Panc1 (cell line): ENCODE measurements around the gene DHRS3. TPM values are rescaled to one million over a fixed set of nuclear protein-coding genes. Genes with fewer than 3 reads are reported as not detected.

Experiments used
- ATAC-seq: fragments of 200-7000 bp; cut with Tn5 transposase; 2 replicates; pipeline ENCODE4 v1.9.1; 2020; ENCODE audit warnings: mild to moderate bottlenecking, moderate library complexity
- BruUV-seq: library from RNA; stranded (reverse); fragments of 400-500 nt; replicated peaks from 2 replicates; lab custom pipeline; 2021; lab: Mats Ljungman, UMichigan
- CTCF ChIA-PET: fragments of 300-600 bp; sonication (Branson Sonifier 250); formaldehyde crosslinking; loops from one replicate; lab custom pipeline; 2022; ENCODE audit warnings: antibody characterized with exemption; lab: Charles Lee
- POLR2A ChIA-PET: fragments of 300-600 bp; sonication (Branson Sonifier 250); formaldehyde crosslinking; loops from one replicate; lab custom pipeline; 2022; ENCODE audit warnings: antibody characterized with exemption; lab: Charles Lee
- DNase-seq: peaks from one replicate; pipeline ENCODE4 v3.0.0-alpha.2; 2010; ENCODE audit warnings: low read depth, low spot score
- H3K27ac ChIP-seq: 2 replicates; pipeline ENCODE4 v1.5.1; 2011; ENCODE audit warnings: mild to moderate bottlenecking, low read length, inconsistent platforms
- H3K27me3 ChIP-seq: fragments of 200-500 bp; sonication (Bioruptor generic); 2 replicates; pipeline ENCODE4 v1.6.0; 2014; ENCODE audit warnings: low read length, inconsistent platforms; ENCODE audit not compliant: control insufficient read depth, insufficient read depth
- H3K36me3 ChIP-seq: fragments of 200-500 bp; sonication (Bioruptor generic); 2 replicates; pipeline ENCODE4 v1.5.1; 2014; ENCODE audit warnings: inconsistent platforms, mild to moderate bottlenecking, low read length, moderate library complexity; ENCODE audit not compliant: control insufficient read depth, insufficient read depth
- H3K4me1 ChIP-seq: 2 replicates; pipeline ENCODE4 v1.5.1; 2011; ENCODE audit warnings: inconsistent platforms, mild to moderate bottlenecking, low read length, moderate library complexity; ENCODE audit not compliant: control insufficient read depth, insufficient read depth
- H3K4me3 ChIP-seq, 2 experiments: 2 replicates each; pipeline ENCODE4 v1.5.1; 2011 to 2012; ENCODE audit warnings: low read depth in 2 of 2, low read length in 2 of 2, mild to moderate bottlenecking in 2 of 2, inconsistent platforms in 1 of 2, moderate library complexity in 1 of 2
- H3K9me3 ChIP-seq: fragments of 200-500 bp; sonication (Bioruptor generic); 2 replicates; pipeline ENCODE4 v1.5.1; 2014; ENCODE audit warnings: low read depth, mild to moderate bottlenecking, inconsistent platforms, low read length, moderate library complexity; ENCODE audit not compliant: control insufficient read depth, insufficient read depth
- CTCF ChIP-seq: fragments of 450-650 bp; IDR thresholded peaks from 2 replicates; pipeline ENCODE4 v1.5.1; 2017; ENCODE audit warnings: mild to moderate bottlenecking
- POLR2AphosphoS5 ChIP-seq: IDR thresholded peaks from 2 replicates; pipeline ENCODE4 v1.6.1; 2012; ENCODE audit warnings: mild to moderate bottlenecking, low read depth, low read length, moderate library complexity
- REST ChIP-seq, 2 experiments: IDR thresholded peaks; 2 replicates each; pipeline ENCODE4 v1.6.1; 2011 to 2012; ENCODE audit warnings: low read depth in 2 of 2, control low read depth in 1 of 2, low read length in 1 of 2, mild to moderate bottlenecking in 1 of 2, moderate library complexity in 1 of 2; ENCODE audit not compliant: insufficient read depth in 1 of 2
- SIN3A ChIP-seq: IDR thresholded peaks from 2 replicates; pipeline ENCODE4 v1.6.1; 2012; ENCODE audit warnings: low read depth, mild to moderate bottlenecking, low read length, moderate library complexity, borderline replicate concordance; ENCODE audit not compliant: insufficient read depth
- TCF7L2 ChIP-seq: IDR thresholded peaks from 2 replicates; pipeline ENCODE4 v1.6.1; 2011; ENCODE audit warnings: mild to moderate bottlenecking, low read depth, low read length, inconsistent platforms
- in situ Hi-C: cut with HindIII; loops from 2 replicates; pipeline ENCODE4 v1.10.0; 2016; ENCODE audit warnings: low sequenced_read_pairs, low pct_unique_long_range_greater_than_20kb
- intact Hi-C: fragments of 100-400 bp; cut with micrococcal nuclease; formaldehyde crosslinking; loops from one replicate; pipeline ENCODE4 v1.10.0; 2022; ENCODE audit not compliant: unreplicated experiment
- total RNA-seq: library from RNA; stranded (reverse); gene quantifications from one replicate; pipeline ENCODE4 v1.2.1, GENCODE V29; 2021; ENCODE audit not compliant: unreplicated experiment

The DHRS3 gene
- total RNA-seq, 1 experiment from 2014 or later: 113 TPM

- Histone ChIP-seq H3K9me3 (no peaks in the 10 kb centered on the region), H3K4me3 (no peak overlapping the region), H3K27me3 (no peaks in the 10 kb centered on the region), H3K27ac (peak overlapping the region; percentile 82), H3K36me3 (peaks cover 4% of the 10 kb centered on the region), H3K4me1 (peaks cover 22% of the 10 kb centered on the region)
- ChIA-PET CTCF (no interaction called here), POLR2A (no interaction called here)
- ATAC-seq: peak; percentile 36; the same call in 1 of the 2 replicates
- BruUV-seq: TSS peak; percentile 25
- TF ChIP-seq TCF7L2 (no peak), POLR2AphosphoS5 (0 out of 2 replicates have a peak, but pooled peaks have one; percentile 15)
- DNase-seq: peak; percentile 45
- in situ Hi-C loops (no loop called here), intact Hi-C loops (no loop called here)
Measured at GRCh38 chr1:12573015-12573825, 44.8 kb downstream of the DHRS3 start.

DNA sequence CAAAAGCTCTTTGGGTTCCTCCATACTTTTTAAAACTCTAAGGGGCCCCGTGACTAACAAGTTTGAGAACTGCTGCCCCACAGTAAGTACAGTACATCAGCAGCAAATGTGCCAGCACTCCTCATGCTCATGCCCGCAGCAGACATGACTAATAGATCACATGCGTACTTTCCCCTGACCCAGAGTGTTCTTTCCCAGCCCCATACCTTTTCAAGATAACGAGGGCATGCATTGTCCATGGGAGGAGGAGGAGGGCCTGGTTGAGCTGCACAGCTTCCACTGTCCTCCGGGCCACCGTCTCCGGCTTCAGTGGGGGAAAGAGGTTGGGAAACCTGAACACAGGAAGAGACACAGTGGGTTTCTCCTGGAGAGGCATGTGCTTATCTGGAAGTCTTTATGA is 45.5 kb downstream of the DHRS3 start:
- in situ Hi-C loops (no loop called here), intact Hi-C loops (no loop called here)
- ATAC-seq: no peak
- Histone ChIP-seq H3K4me1 (peaks cover 27% of the 10 kb centered on the region), H3K27ac (peak overlapping the region; percentile 82), H3K27me3 (no peaks in the 10 kb centered on the region), H3K36me3 (peaks cover 4% of the 10 kb centered on the region), H3K4me3 (no peak overlapping the region), H3K9me3 (no peaks in the 10 kb centered on the region)
- DNase-seq: no peak
- POLR2A ChIA-PET: no interaction called here
- no TSS peak for BruUV-seq
- CTCF ChIA-PET: no interaction called here
- no peak for TF ChIP-seq SIN3A
- TF ChIP-seq POLR2AphosphoS5: no peak
- no peak for TF ChIP-seq TCF7L2
- no peak for TF ChIP-seq CTCF
- no peak for TF ChIP-seq REST (IDR thresholded peaks at IDR 0.05; ENCODE audit: insufficient read depth in 1 of 2, low read depth in 2 of 2, low read length in 1 of 2)

- CTCF ChIA-PET: no interaction called here
Measured at GRCh38 chr1:12570291-12570690, 47.7 kb downstream of the DHRS3 start.

More at GRCh38 chr1:12570291-12570690, 47.7 kb downstream of the DHRS3 start:
- POLR2A ChIA-PET: no interaction called here
- intact Hi-C loops (no loop called here), in situ Hi-C loops (no loop called here)
- DNase-seq (no peak), ATAC-seq (no peak)
- no TSS peak for BruUV-seq
- peaks cover 36% of the 10 kb centered on the region for H3K4me1 ChIP-seq
- no peak overlapping the region for H3K4me3 ChIP-seq
- H3K27me3 ChIP-seq: no peaks in the 10 kb centered on the region
- peak overlapping the region; percentile 62 for H3K27ac ChIP-seq
- peaks cover 4% of the 10 kb centered on the region for H3K36me3 ChIP-seq
- H3K9me3 ChIP-seq: no peaks in the 10 kb centered on the region
- TF ChIP-seq TCF7L2 (no peak), SIN3A (no peak), REST (IDR thresholded peaks at IDR 0.05; ENCODE audit: insufficient read depth in 1 of 2, low read depth in 2 of 2, low read length in 1 of 2) (no peak), POLR2AphosphoS5 (no peak), CTCF (no peak)
